Fibroblast of mammary gland (primary cell): Measurements from ENCODE around the gene KPNA1.

Experiments
- DNase-seq: peaks from one replicate; pipeline ENCODE4 v3.0.0-alpha.2; 2010; ENCODE audit warnings: low read depth
- H3K4me3 ChIP-seq: 2 replicates; pipeline ENCODE4 v1.5.1; 2011; ENCODE audit warnings: low read depth, mild to moderate bottlenecking, low read length, moderate library complexity; ENCODE audit not compliant: control insufficient read depth
- CTCF ChIP-seq: conservative IDR thresholded peaks from 2 replicates; pipeline ENCODE4 v1.5.1; 2011; ENCODE audit warnings: low read depth, low read length, inconsistent platforms; ENCODE audit not compliant: control insufficient read depth, insufficient read depth

Gene KPNA1

GRCh38 chr3:122514123-122515019 is at the start of gene KPNA1:
Gene KPNA1 (minus strand): TSS chr3:122514939. CDS start chr3:122496565, 18,374 bp downstream.
- peak; percentile 81 for DNase-seq
- peak within 1 kb of the TSS; percentile 69 for H3K4me3 ChIP-seq
- no peak for TF ChIP-seq CTCF

GRCh38 chr3:122564155-122564912 is 49.6 kb upstream of the KPNA1 start, which contains the start of the genes DTX3L and PARP9:
Gene DTX3L (plus strand): TSS chr3:122564338. CDS start chr3:122564427, 89 bp downstream.
Gene PARP9 (minus strand): TSS chr3:122564300. CDS start chr3:122559620, 4,680 bp downstream.
- DNase-seq = peak; percentile 72
- no peak for TF ChIP-seq CTCF
- peak within 1 kb of the TSS; percentile 83 for H3K4me3 ChIP-seq

GRCh38 chr3:122563717-122564025 is 48.9 kb upstream of the KPNA1 start:
- DNase-seq = peak; percentile 11
- TF ChIP-seq CTCF = no peak
- H3K4me3 ChIP-seq = peak overlapping the region; percentile 83

GRCh38 chr3:122562923-122563716 is 48.4 kb upstream of the KPNA1 start:
- no peak for TF ChIP-seq CTCF
- H3K4me3 ChIP-seq = peak overlapping the region; percentile 83
- peak; percentile 10 for DNase-seq

GRCh38 chr3:122560680-122561079 is 45.9 kb upstream of the KPNA1 start:
- peak; percentile 73 for DNase-seq
- no peak overlapping the region for H3K4me3 ChIP-seq
- TF ChIP-seq CTCF = peak; percentile 72

- DNase-seq = no peak
- no peak for TF ChIP-seq CTCF
Measured at GRCh38 chr3:122559906-122560305, 45.2 kb upstream of the KPNA1 start.

More at GRCh38 chr3:122559906-122560305, 45.2 kb upstream of the KPNA1 start:
- H3K4me3 ChIP-seq = no peak overlapping the region
